ENCODE data around the gene NCAPG2.

Gene NCAPG2

DNA sequence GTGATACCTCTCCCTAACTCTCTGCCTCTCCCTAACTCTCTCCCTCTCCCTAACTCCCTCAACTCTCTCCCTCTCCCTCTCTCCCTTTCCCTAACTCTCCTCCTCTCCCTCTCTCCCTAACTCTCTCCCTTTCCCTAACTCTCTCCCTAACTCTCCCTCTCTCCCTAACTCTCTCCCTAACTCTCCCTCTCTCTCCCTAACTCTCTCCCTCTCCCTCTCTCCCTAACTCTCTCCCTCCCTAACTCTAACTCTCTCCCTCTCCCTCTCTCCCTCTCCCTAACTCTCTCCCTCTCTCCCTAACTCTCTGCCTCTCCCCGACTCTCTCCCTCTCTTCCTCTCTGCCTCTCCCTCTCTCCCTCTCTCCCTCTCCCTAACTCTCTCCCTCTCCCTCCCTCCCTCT, 115.0 kb downstream of the NCAPG2 start:
- H3K4me3 ChIP-seq (ENCODE audit: low read length) = no peak overlapping the region
- H3F3A ChIP-seq (ENCODE audit: insufficient read depth, low read length) = no peaks in the 10 kb centered on the region
- no peaks in the 10 kb centered on the region for H3K9me2 ChIP-seq (replicated peaks; ENCODE audit: insufficient read depth, low read length)
- no peak for DNase-seq
- TF ChIP-seq EZH2phosphoT487 (IDR thresholded peaks at IDR 0.05; ENCODE audit: low read length) (no peak), EZH2 (optimal IDR thresholded peaks at IDR 0.05; ENCODE audit: low read depth, low read length) (no peak)
- TF ChIP-seq, protein P1, sequence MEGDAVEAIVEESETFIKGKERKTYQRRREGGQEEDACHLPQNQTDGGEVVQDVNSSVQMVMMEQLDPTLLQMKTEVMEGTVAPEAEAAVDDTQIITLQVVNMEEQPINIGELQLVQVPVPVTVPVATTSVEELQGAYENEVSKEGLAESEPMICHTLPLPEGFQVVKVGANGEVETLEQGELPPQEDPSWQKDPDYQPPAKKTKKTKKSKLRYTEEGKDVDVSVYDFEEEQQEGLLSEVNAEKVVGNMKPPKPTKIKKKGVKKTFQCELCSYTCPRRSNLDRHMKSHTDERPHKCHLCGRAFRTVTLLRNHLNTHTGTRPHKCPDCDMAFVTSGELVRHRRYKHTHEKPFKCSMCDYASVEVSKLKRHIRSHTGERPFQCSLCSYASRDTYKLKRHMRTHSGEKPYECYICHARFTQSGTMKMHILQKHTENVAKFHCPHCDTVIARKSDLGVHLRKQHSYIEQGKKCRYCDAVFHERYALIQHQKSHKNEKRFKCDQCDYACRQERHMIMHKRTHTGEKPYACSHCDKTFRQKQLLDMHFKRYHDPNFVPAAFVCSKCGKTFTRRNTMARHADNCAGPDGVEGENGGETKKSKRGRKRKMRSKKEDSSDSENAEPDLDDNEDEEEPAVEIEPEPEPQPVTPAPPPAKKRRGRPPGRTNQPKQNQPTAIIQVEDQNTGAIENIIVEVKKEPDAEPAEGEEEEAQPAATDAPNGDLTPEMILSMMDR (IDR thresholded peaks at IDR 0.05; ENCODE audit: low read length) = no peak
- peaks cover 11% of the 10 kb centered on the region; the same call in 1 of the 2 replicates for H3K27me3 ChIP-seq (replicated peaks; ENCODE audit: insufficient read depth, low read length)
- no peak overlapping the region for H3K4me2 ChIP-seq (ENCODE audit: low read depth, low read length)
- no peaks in the 10 kb centered on the region for H3K36me3 ChIP-seq (replicated peaks; ENCODE audit: insufficient read depth, low read length)
- no peaks in the 10 kb centered on the region for H3K9me3 ChIP-seq (replicated peaks; ENCODE audit: insufficient read depth, low read length)
- no peak overlapping the region for H3K9ac ChIP-seq (ENCODE audit: low read length)
- H3K27ac ChIP-seq (ENCODE audit: low read length) = no peak overlapping the region
- H3K4me1 ChIP-seq (ENCODE audit: low read length) = no peaks in the 10 kb centered on the region
- H2AFZ ChIP-seq (ENCODE audit: low read length) = no peak overlapping the region
- no peaks in the 10 kb centered on the region for H3K79me2 ChIP-seq (ENCODE audit: low read length)
- no peaks in the 10 kb centered on the region for H4K20me1 ChIP-seq (ENCODE audit: insufficient read depth, low read length)

- Histone ChIP-seq H3K9me2 (replicated peaks; ENCODE audit: insufficient read depth, low read length) (no peaks in the 10 kb centered on the region), H3K79me2 (ENCODE audit: low read length) (no peaks in the 10 kb centered on the region), H3K4me2 (ENCODE audit: low read depth, low read length) (no peak overlapping the region), H2AFZ (ENCODE audit: low read length) (no peak overlapping the region), H3K27me3 (replicated peaks; ENCODE audit: insufficient read depth, low read length) (peaks cover 18% of the 10 kb centered on the region), H3K9me3 (replicated peaks; ENCODE audit: insufficient read depth, low read length) (no peaks in the 10 kb centered on the region), H3K4me1 (ENCODE audit: low read length) (no peaks in the 10 kb centered on the region), H3K4me3 (ENCODE audit: low read length) (no peak overlapping the region), H3F3A (ENCODE audit: insufficient read depth, low read length) (no peaks in the 10 kb centered on the region), H4K20me1 (ENCODE audit: insufficient read depth, low read length) (no peaks in the 10 kb centered on the region), H3K36me3 (replicated peaks; ENCODE audit: insufficient read depth, low read length) (no peaks in the 10 kb centered on the region), H3K27ac (ENCODE audit: low read length) (no peak overlapping the region), H3K9ac (ENCODE audit: low read length) (no peak overlapping the region)
- no peak for DNase-seq
- no peak for TF ChIP-seq EZH2 (optimal IDR thresholded peaks at IDR 0.05; ENCODE audit: low read depth, low read length)
- TF ChIP-seq, protein P1 (IDR thresholded peaks at IDR 0.05; ENCODE audit: low read length) = no peak
Observed at GRCh38 chr7:158588878-158589442, 115.6 kb downstream of the NCAPG2 start.

GRCh38 chr7:158588085-158588877, 116.3 kb downstream of the NCAPG2 start:
- no peak overlapping the region for H3K27ac ChIP-seq (ENCODE audit: low read length)
- no peak overlapping the region for H2AFZ ChIP-seq (ENCODE audit: low read length)
- no peak for DNase-seq
- H3K9ac ChIP-seq (ENCODE audit: low read length) = no peak overlapping the region
- H3K4me2 ChIP-seq (ENCODE audit: low read depth, low read length) = no peak overlapping the region
- no peaks in the 10 kb centered on the region for H3K9me3 ChIP-seq (replicated peaks; ENCODE audit: insufficient read depth, low read length)
- no peaks in the 10 kb centered on the region for H3K79me2 ChIP-seq (ENCODE audit: low read length)
- TF ChIP-seq, protein P1 (IDR thresholded peaks at IDR 0.05; ENCODE audit: low read length) = no peak
- TF ChIP-seq EZH2phosphoT487 (IDR thresholded peaks at IDR 0.05; ENCODE audit: low read length) = no peak
- no peak for TF ChIP-seq EZH2 (optimal IDR thresholded peaks at IDR 0.05; ENCODE audit: low read depth, low read length)
- H3K4me1 ChIP-seq (ENCODE audit: low read length) = no peaks in the 10 kb centered on the region
- no peaks in the 10 kb centered on the region for H4K20me1 ChIP-seq (ENCODE audit: insufficient read depth, low read length)
- no peaks in the 10 kb centered on the region for H3K36me3 ChIP-seq (replicated peaks; ENCODE audit: insufficient read depth, low read length)
- no peak overlapping the region for H3K4me3 ChIP-seq (ENCODE audit: low read length)
- H3K27me3 ChIP-seq (replicated peaks; ENCODE audit: insufficient read depth, low read length) = peaks cover 24% of the 10 kb centered on the region
- no peaks in the 10 kb centered on the region for H3F3A ChIP-seq (ENCODE audit: insufficient read depth, low read length)
- H3K9me2 ChIP-seq (replicated peaks; ENCODE audit: insufficient read depth, low read length) = no peaks in the 10 kb centered on the region

All from MM.1S (cell line).